Duodenal mucosa (tissue), 2 donors: Measurements from ENCODE around the gene ERGIC1.

ENCODE experiments used
- H3K27ac ChIP-seq: one replicate; pipeline ENCODE4 v1.7.0; 2013; ENCODE audit warnings: low read depth, low read length
- H3K27me3 ChIP-seq, 2 donors: one replicate each; pipeline ENCODE4 v1.7.0; 2013; ENCODE audit warnings: low read length in 2 of 2, control low read depth in 1 of 2; ENCODE audit not compliant: insufficient read depth in 2 of 2, control insufficient read depth in 1 of 2
- H3K36me3 ChIP-seq, 2 donors: one replicate each; pipeline ENCODE4 v1.7.0; 2013; ENCODE audit warnings: low read length in 2 of 2, control low read depth in 1 of 2; ENCODE audit not compliant: insufficient read depth in 2 of 2, control insufficient read depth in 1 of 2
- H3K4me1 ChIP-seq, 2 donors: one replicate each; pipeline ENCODE4 v1.7.0; 2013; ENCODE audit warnings: low read length in 2 of 2, control low read depth in 1 of 2; ENCODE audit not compliant: insufficient read depth in 2 of 2, control insufficient read depth in 1 of 2
- H3K4me3 ChIP-seq, 2 donors: one replicate each; pipeline ENCODE4 v1.7.0; 2013; ENCODE audit warnings: low read length in 2 of 2, low read depth in 1 of 2
- H3K9ac ChIP-seq, 2 donors: one replicate each; pipeline ENCODE4 v1.7.0; 2013; ENCODE audit warnings: low read length in 2 of 2, low read depth in 1 of 2
- H3K9me3 ChIP-seq, 2 donors: one replicate each; pipeline ENCODE4 v1.7.0; 2013; ENCODE audit warnings: low read length in 2 of 2, control low read depth in 1 of 2; ENCODE audit not compliant: control insufficient read depth in 1 of 2

ERGIC1 gene

GRCh38 chr5:172838151-172838875 is 4.3 kb downstream of the ERGIC1 start:
- H3K27me3 ChIP-seq: no peaks in the 10 kb centered on the region
- H3K36me3 ChIP-seq: peaks cover 0 to 10% of the 10 kb centered on the region in 2 donors
- no peak overlapping the region for H3K27ac ChIP-seq
- no peaks in the 10 kb centered on the region for H3K9me3 ChIP-seq
- peaks cover 42 to 44% of the 10 kb centered on the region in 2 donors for H3K4me1 ChIP-seq
- H3K9ac ChIP-seq: peak overlapping the region in 1 of 2 donors; percentile 48
- H3K4me3 ChIP-seq: peak overlapping the region in 1 of 2 donors; percentile 4

GRCh38 chr5:172839669-172840431 is 5.8 kb downstream of the ERGIC1 start:
- peaks cover 42% of the 10 kb centered on the region in 2 donors for H3K4me1 ChIP-seq
- H3K27ac ChIP-seq: no peak overlapping the region
- peak overlapping the region in 1 of 2 donors; percentile 8 for H3K9ac ChIP-seq
- no peak overlapping the region for H3K4me3 ChIP-seq
- no peaks in the 10 kb centered on the region for H3K9me3 ChIP-seq
- H3K36me3 ChIP-seq: peaks cover 0 to 10% of the 10 kb centered on the region in 2 donors
- no peaks in the 10 kb centered on the region for H3K27me3 ChIP-seq

GRCh38 chr5:172840432-172841154 is 6.5 kb downstream of the ERGIC1 start:
- H3K9me3 ChIP-seq: no peaks in the 10 kb centered on the region
- peaks cover 0 to 10% of the 10 kb centered on the region in 2 donors for H3K36me3 ChIP-seq
- H3K27ac ChIP-seq: no peak overlapping the region
- peak overlapping the region in 1 of 2 donors; percentile 8 for H3K9ac ChIP-seq
- H3K4me3 ChIP-seq: no peak overlapping the region
- no peaks in the 10 kb centered on the region for H3K27me3 ChIP-seq
- peaks cover 35 to 36% of the 10 kb centered on the region in 2 donors for H3K4me1 ChIP-seq

GRCh38 chr5:172841256-172841655 is 7.2 kb downstream of the ERGIC1 start:
- no peak overlapping the region for H3K4me3 ChIP-seq
- no peak overlapping the region for H3K27ac ChIP-seq
- no peaks in the 10 kb centered on the region for H3K9me3 ChIP-seq
- peaks cover 30 to 36% of the 10 kb centered on the region in 2 donors for H3K4me1 ChIP-seq
- no peak overlapping the region for H3K9ac ChIP-seq
- H3K36me3 ChIP-seq: peaks cover 0 to 10% of the 10 kb centered on the region in 2 donors
- no peaks in the 10 kb centered on the region for H3K27me3 ChIP-seq

GRCh38 chr5:172843825-172844576 is 9.9 kb downstream of the ERGIC1 start:
- no peak overlapping the region for H3K9ac ChIP-seq
- peaks cover 0 to 10% of the 10 kb centered on the region in 2 donors for H3K36me3 ChIP-seq
- H3K9me3 ChIP-seq: no peaks in the 10 kb centered on the region
- H3K27ac ChIP-seq: no peak overlapping the region
- H3K4me3 ChIP-seq: no peak overlapping the region
- no peaks in the 10 kb centered on the region for H3K27me3 ChIP-seq
- peaks cover 21 to 40% of the 10 kb centered on the region in 2 donors for H3K4me1 ChIP-seq

GRCh38 chr5:172844577-172844838 is 10.5 kb downstream of the ERGIC1 start:
- no peaks in the 10 kb centered on the region for H3K9me3 ChIP-seq
- no peak overlapping the region for H3K4me3 ChIP-seq
- peaks cover 0 to 10% of the 10 kb centered on the region in 2 donors for H3K36me3 ChIP-seq
- H3K4me1 ChIP-seq: peaks cover 26 to 45% of the 10 kb centered on the region in 2 donors
- no peak overlapping the region for H3K9ac ChIP-seq
- no peak overlapping the region for H3K27ac ChIP-seq
- no peaks in the 10 kb centered on the region for H3K27me3 ChIP-seq

- Histone ChIP-seq H3K4me3 (no peak overlapping the region), H3K4me1 (peaks cover 32 to 51% of the 10 kb centered on the region in 2 donors), H3K36me3 (peaks cover 0 to 10% of the 10 kb centered on the region in 2 donors), H3K27me3 (no peaks in the 10 kb centered on the region), H3K9me3 (no peaks in the 10 kb centered on the region), H3K9ac (no peak overlapping the region), H3K27ac (no peak overlapping the region)
Observed at GRCh38 chr5:172845154-172845553, 11.1 kb downstream of the ERGIC1 start.

- Histone ChIP-seq H3K9ac (no peak overlapping the region), H3K27ac (no peak overlapping the region), H3K9me3 (no peaks in the 10 kb centered on the region), H3K4me1 (peaks cover 36 to 52% of the 10 kb centered on the region in 2 donors), H3K4me3 (no peak overlapping the region), H3K36me3 (peaks cover 0 to 10% of the 10 kb centered on the region in 2 donors), H3K27me3 (no peaks in the 10 kb centered on the region)
Observed at GRCh38 chr5:172845576-172845975, 11.5 kb downstream of the ERGIC1 start.

- Histone ChIP-seq H3K27me3 (no peaks in the 10 kb centered on the region), H3K9me3 (no peaks in the 10 kb centered on the region), H3K27ac (no peak overlapping the region), H3K9ac (no peak overlapping the region), H3K36me3 (peaks cover 0 to 6% of the 10 kb centered on the region in 2 donors), H3K4me1 (peaks cover 35 to 46% of the 10 kb centered on the region in 2 donors), H3K4me3 (no peak overlapping the region)
Observed at GRCh38 chr5:172846249-172846648, 12.2 kb downstream of the ERGIC1 start.
